ENCODE data around the gene RAD21L1. TPM values are rescaled to one million over a fixed set of nuclear protein-coding genes. Genes with fewer than 3 reads are reported as not detected.

The RAD21L1 gene
- total and polyA plus RNA-seq, 2 of the 8 experiments (the other 6 are each of a cell fraction or from before 2014, with no cell fraction given) = 0.06 to 0.26 TPM

DNA sequence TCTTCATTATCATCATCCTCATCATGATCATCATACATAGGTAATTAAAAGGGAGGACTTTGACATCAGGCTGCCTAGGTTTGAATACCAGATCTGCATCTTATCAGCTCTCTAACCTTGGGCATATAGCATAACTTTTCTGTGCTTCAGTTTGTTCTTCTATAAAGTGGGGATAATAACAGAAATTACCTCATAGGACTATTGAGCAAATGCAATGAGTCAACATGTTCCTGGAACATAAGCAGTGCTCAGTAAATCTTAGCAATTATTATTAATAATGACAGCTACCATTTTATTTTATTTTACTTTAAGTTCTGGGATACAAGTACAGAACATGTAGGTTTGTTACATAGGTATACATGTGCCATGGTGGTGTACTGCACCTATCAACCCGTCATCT lies 15.3 kb upstream of the RAD21L1 start:
- H3K23me2 ChIP-seq (ENCODE audit: low read depth, low read length) = no peaks in the 10 kb centered on the region
- H3K56ac ChIP-seq (replicated peaks; ENCODE audit: insufficient read length, low read depth, low read length) = no peak overlapping the region
- no peak for DNase-seq (ENCODE audit: low read depth in 1 of 2, low spot score in 2 of 2)
- no peaks in the 10 kb centered on the region for H3K36me3 ChIP-seq (ENCODE audit: control insufficient read depth in 2 of 4, insufficient read depth in 4 of 4, low read length in 3 of 4)
- H2AK5ac ChIP-seq (ENCODE audit: low read depth, low read length) = no peak overlapping the region
- H3K4me3 ChIP-seq (ENCODE audit: extremely low read depth in 1 of 4, insufficient read depth in 2 of 4, low read depth in 3 of 4, low read length in 4 of 4) = no peak overlapping the region
- no peak overlapping the region for H3K18ac ChIP-seq (ENCODE audit: extremely low read depth, low read length)
- no peak overlapping the region for H4K5ac ChIP-seq (ENCODE audit: insufficient read length, low read depth, low read length)
- no peak overlapping the region for H4K91ac ChIP-seq (replicated peaks; ENCODE audit: insufficient read length, low read length)
- no peak for FAIRE-seq
- no peak overlapping the region for H4K8ac ChIP-seq (ENCODE audit: extremely low read depth, insufficient read depth, low read length)
- no peak overlapping the region for H2BK12ac ChIP-seq (ENCODE audit: low read depth, low read length)
- H3K79me1 ChIP-seq (ENCODE audit: low read depth, low read length) = no peaks in the 10 kb centered on the region
- H3K9ac ChIP-seq (replicated peaks in 1 of 4; ENCODE audit: extremely low read depth in 1 of 4, low read depth in 3 of 4, low read length in 3 of 4) = no peak overlapping the region
- peaks cover 0 to 3% (median 0%) of the 10 kb centered on the region in 4 experiments; a peak in 1 of 7 replicates for H3K27me3 ChIP-seq (replicated peaks in 1 of 4; ENCODE audit: control insufficient read depth in 3 of 4, extremely low read depth in 1 of 4, insufficient read depth in 3 of 4, low read length in 3 of 4)
- no peak overlapping the region for H3K23ac ChIP-seq (ENCODE audit: insufficient read length)
- no peak overlapping the region for H2AFZ ChIP-seq (ENCODE audit: low read length)
- no peak overlapping the region for H3K14ac ChIP-seq (ENCODE audit: insufficient read length)
- no peaks in the 10 kb centered on the region for H4K20me1 ChIP-seq (replicated peaks in 1 of 2; ENCODE audit: control insufficient read depth in 1 of 2, insufficient read depth in 2 of 2, low read length in 2 of 2)
- H2BK15ac ChIP-seq (ENCODE audit: low read length) = no peak overlapping the region
- H3K9me3 ChIP-seq (ENCODE audit: insufficient read depth in 2 of 2, low read depth in 1 of 2, low read length in 1 of 2) = no peaks in the 10 kb centered on the region
- CTCF ChIA-PET (ENCODE audit: partially characterized antibody) = interaction anchor here (0.7 to 11.9 kb wide), 9 partner anchors 10 to 255 kb away, joined by 3 to 101 read pairs (median 4); partner anchors contain the start of gene TMEM74B
- no peak overlapping the region for H3K4ac ChIP-seq (replicated peaks; ENCODE audit: insufficient read length, low read depth, low read length)
- POLR2A ChIA-PET (ENCODE audit: partially characterized antibody) = interaction anchor here (2.2 kb wide), 1 partner anchor 31 kb away, joined by 5 read pairs; no protein-coding TSS in a partner anchor
- H3K79me2 ChIP-seq (ENCODE audit: control insufficient read depth in 1 of 2, insufficient read depth in 2 of 2, low read length in 2 of 2) = no peaks in the 10 kb centered on the region
- no peak overlapping the region for H3K27ac ChIP-seq (ENCODE audit: low read depth, low read length)
- H2BK120ac ChIP-seq (replicated peaks; ENCODE audit: low read depth, low read length) = no peak overlapping the region
- no peak overlapping the region for H2BK20ac ChIP-seq (ENCODE audit: low read length)
- 100% methylated on average over 1 of the region's 1 CpG; no CpG with 5 or more reads in 1 of the 2 experiments for WGBS, 2 experiments (ENCODE audit: extremely low coverage in 1 of 2, insufficient coverage in 1 of 2, insufficient read length in 1 of 2, insufficient replicate concordance in 2 of 2, low coverage in 1 of 2, low lambda C conversion rate in 2 of 2, missing lambda C conversion rate in 1 of 2)
- no peak overlapping the region for H3K4me2 ChIP-seq (ENCODE audit: insufficient read depth in 1 of 2, low read depth in 2 of 2, low read length in 2 of 2)
- H3K4me1 ChIP-seq (replicated peaks in 1 of 4; ENCODE audit: control insufficient read depth in 3 of 4, insufficient read depth in 4 of 4, low read length in 3 of 4) = peaks cover 0 to 10% (median 0%) of the 10 kb centered on the region in 4 experiments; a peak in 2 of 7 replicates
- H2BK5ac ChIP-seq (ENCODE audit: low read depth, low read length) = no peak overlapping the region
- TF ChIP-seq CBX8 (IDR thresholded peaks at IDR 0.05; ENCODE audit: borderline replicate concordance, low read depth, low read length) (no peak), MAFK (IDR thresholded peaks at IDR 0.05; ENCODE audit: low read depth, low read length) (no peak), RFX5 (IDR thresholded peaks at IDR 0.05; ENCODE audit: borderline replicate concordance, low read depth, low read length) (no peak)

All from H1 (cell line).